OCI-M1 (cell line): ENCODE measurements around the gene FNDC3A.
"Not testable (repeated sequence)": the region's sequence is repeated elsewhere in the genome, so short reads cannot be mapped to it uniquely, and the experiment has no call there.

Experiments
- DNase-seq: peaks from one replicate; lab custom pipeline; 2025; lab: John Stamatoyannopoulos, UW

The FNDC3A gene

DNA sequence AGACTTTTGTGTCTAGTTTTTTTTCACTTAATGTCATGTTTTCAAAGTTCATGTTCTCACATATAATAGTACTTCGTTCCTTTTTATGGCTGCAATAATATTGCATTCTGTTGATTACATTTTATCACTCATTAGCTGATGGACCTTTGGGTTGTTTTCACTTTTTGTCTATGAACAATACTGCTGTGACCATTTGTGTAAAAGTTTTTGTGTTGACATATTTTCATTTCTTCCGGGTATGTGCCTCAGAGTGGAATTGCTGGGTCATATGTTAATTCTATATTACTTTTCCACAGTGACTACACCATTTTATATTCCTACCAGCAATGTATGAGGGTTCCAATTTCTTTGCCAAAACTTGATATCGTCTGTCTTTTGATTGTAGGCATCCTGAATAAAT lies 158.6 kb downstream of the FNDC3A start:
- no peak for DNase-seq

- not testable (repeated sequence) for DNase-seq
These were observed 161.5 kb downstream of the FNDC3A start for GRCh38 chr13:49137138-49137643.

DNA sequence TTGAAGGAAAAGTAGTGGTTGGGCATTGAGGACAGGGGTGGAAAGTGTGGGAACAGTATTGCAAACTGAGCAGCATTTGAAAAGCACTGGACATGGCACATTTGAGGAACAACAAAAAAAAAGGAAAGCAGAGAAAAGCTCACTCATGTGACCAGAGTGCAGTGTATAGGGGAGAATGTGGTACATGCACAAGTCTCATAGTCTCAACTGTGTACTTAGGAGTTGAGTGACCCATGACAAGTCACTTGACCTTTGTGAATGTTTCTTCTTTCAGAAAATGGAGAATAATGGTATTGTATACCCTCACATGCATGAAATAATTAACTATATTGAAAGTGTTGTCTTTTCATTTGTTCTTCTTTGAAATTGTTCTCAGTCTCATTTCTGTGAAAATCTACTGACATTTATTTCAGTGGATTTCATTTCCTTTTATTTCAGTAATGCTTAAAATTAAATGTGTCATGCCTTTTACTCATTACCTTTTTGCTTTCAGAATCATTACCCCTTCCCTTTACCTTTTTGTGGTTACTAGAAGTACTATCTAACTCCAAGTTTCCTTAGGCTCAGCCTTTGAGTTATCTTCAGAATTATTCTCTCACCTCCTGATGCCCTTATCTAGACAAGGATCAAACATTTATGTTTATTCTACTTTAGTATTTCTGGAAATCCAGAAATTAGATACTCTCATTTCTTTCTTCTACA lies 165.3 kb downstream of the FNDC3A start:
- no peak for DNase-seq

DNA sequence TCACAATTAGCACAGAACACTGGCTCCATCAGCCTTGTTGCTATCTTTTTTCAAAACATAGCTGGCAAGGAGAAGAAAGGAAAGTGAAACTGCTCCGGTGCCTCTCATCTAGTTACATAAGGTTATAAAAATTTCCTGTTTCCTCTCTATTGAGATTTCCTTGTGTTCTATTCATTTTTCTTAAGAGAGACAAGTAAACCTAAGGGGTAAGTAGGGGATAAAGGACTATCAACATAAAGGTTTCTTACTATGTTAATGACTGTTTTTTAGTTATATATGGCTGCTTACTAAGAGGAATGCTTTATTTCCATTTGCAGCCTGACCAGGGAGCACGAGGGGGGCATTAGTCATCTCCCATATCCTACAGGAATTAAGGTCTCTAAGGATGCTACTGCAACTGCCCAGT lies 171.2 kb downstream of the FNDC3A start:
- peak; percentile 81 for DNase-seq

DNA sequence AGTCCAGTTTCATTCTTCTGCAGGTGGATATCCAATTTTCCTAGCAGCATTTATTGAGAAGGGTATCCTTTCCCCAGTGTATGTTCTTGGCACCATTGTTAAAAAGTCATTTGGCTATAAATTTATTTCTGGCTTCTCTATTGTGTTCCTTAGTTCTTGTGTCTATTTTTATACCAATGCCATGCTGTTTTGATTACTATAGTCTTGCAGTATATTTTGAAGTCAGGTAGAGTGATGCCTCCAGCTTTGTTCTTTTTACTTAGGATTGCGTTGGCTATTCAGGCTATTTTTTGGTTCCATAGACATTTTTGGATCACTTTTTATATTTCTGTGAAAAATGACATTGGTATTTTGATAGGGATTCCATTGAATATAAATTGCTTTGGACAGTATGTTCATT lies 172.7 kb downstream of the FNDC3A start:
- no peak for DNase-seq

- DNase-seq, result not testable (repeated sequence)
These were observed 182.4 kb downstream of the FNDC3A start for GRCh38 chr13:49157955-49158584.

GRCh38 chr13:49163162-49163561 lies 187.4 kb downstream of the FNDC3A start:
- not testable (repeated sequence) for DNase-seq

GRCh38 chr13:49164712-49165111 lies 189.0 kb downstream of the FNDC3A start:
- no peak for DNase-seq

- no peak for DNase-seq
These were observed 190.4 kb downstream of the FNDC3A start for GRCh38 chr13:49165798-49166752.

DNA sequence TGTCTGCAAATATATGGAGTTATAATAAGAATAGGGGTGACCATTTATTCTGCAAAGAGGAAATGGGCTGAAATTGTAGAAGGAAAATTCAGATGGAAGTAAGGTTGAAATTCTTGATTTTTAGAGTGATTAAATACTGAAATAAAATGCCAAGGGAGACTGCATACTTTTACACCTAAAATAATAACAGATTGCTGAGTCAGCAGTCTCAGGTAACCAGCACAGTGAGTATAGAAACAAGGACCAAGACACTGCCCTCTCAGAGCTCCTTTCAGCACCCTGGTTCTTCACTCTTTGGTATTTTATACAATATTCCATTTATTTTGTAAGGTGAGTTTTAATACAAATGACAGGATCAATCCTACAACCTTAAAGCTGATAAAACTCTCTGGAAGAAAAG lies 195.6 kb downstream of the FNDC3A start:
- no peak for DNase-seq

- DNase-seq, result no peak
These were observed 208.1 kb downstream of the FNDC3A start for GRCh38 chr13:49183672-49184325.

- DNase-seq, result no peak
These were observed 208.9 kb downstream of the FNDC3A start for GRCh38 chr13:49184621-49185020.

DNA sequence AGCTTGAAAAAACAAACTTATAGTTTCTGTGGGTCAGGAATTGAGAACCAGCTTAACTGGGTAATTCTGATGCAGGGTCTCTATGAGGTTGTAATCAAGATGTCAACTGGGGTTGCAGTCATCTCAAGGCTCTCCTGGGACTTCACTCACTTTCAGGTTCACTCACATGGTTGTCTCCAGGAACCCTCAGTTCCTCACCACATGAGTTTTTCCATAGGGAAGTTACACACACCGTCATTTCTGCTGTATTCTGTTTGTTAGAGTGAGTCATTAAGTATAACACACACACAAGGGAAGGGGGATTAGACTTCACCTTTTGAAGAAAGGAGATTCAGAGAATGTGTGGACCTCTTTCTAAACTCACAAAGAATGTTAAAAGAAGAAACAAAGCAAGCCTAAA lies 209.6 kb downstream of the FNDC3A start:
- DNase-seq, result no peak

- DNase-seq, result no peak
These were observed 215.2 kb downstream of the FNDC3A start for GRCh38 chr13:49190901-49191300.

GRCh38 chr13:49206641-49207040 lies 230.9 kb downstream of the FNDC3A start:
- no peak for DNase-seq

DNA sequence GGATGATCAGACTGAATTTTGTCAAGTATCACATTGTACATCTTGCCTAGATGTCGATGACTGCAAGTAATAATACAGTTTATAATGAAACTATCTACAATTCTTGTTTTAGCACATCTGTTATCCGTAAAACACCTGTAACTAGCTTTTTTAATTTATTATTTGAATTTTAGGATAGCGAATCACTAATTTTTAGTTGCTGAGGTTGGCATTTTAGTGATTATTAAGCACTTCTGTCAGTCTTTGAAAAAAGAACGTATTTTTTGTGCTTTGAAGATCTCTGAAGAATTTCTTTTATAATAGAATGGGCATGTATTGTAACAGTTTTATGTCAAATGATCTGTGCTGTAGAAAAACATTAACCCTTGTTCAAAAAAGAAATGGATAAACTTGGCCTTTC lies 232.9 kb downstream of the FNDC3A start:
- DNase-seq, result no peak

DNA sequence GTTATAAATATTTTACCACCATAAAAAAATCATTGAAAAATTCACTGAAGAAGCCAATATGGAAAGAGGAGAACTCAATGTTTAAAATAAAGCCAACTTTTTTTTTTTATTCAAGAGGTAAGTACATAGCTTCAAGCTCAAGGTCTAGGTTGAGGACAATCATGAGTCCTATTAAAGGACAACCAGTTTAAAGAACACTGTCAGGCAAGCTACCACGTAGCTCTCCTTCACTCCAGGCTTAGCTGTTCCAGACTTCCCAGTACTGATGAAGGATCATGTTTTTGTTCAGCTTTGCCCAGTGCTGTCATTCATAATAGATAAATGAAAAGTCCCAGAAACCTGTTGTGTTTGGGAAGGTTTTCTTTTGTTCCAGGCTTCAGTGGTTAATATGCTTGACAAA lies 234.4 kb downstream of the FNDC3A start:
- DNase-seq, result no peak

- DNase-seq, result peak; percentile 61
These were observed 235.0 kb downstream of the FNDC3A start for GRCh38 chr13:49210669-49211068.

- no peak for DNase-seq
These were observed 237.8 kb downstream of the FNDC3A start for GRCh38 chr13:49213539-49213938.

GRCh38 chr13:49213997-49214916 lies 238.5 kb downstream of the FNDC3A start:
- no peak for DNase-seq

DNA sequence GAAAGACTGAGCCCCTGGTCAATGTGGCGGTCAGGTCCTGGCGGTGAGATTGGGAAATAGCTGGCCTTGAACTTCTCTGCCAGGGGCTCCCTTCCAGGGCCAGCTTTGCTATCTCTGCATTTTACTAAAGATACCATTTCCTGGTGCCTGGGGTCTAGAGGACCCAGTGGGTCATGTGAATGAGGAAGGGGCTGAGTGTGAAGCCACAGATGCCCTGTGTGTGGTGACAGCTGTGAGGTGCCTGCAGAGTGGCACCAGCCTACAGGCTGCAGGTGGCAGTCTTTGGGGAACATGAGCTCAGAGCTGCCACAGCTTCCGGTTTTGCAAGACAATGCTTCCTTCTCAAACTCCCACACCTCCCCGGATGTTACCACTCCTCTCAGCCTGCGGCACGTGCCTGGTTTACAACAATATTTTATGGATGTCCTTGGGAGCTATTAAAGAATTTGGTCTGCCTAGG lies 239.2 kb downstream of the FNDC3A start:
- DNase-seq, result peak; percentile 65
